K562 (cell line): ENCODE results near the gene PCBD1. TPM values are rescaled to one million over a fixed set of nuclear protein-coding genes. Genes with fewer than 3 reads are reported as not detected.

Experiments
- ATAC-seq: fragments of 200-7000 bp; cut with Tn5 transposase; 3 replicates; pipeline ENCODE4 v1.9.1; 2020; ENCODE audit warnings: moderate library complexity
- BruUV-seq: library from RNA; stranded (reverse); fragments of 400-500 nt; replicated peaks from 2 replicates; lab custom pipeline; 2021; lab: Mats Ljungman, UMichigan
- CTCF ChIA-PET: fragments of 300-600 bp; formaldehyde crosslinking; extraction: SDS; loops from one replicate; lab custom pipeline; 2021; ENCODE audit warnings: low intra/inter-chr PET ratio; lab: Yijun Ruan, JAX
- POLR2A ChIA-PET: fragments of 300-600, 350-650 bp; sonication (Branson Sonifier 250); formaldehyde crosslinking; extraction: SDS; loops from one replicate; lab custom pipeline; 2021; ENCODE audit warnings: antibody characterized with exemption, inconsistent platforms; lab: Yijun Ruan, JAX
- DNase-seq, 4 experiments: peaks; one replicate each; pipeline versions ENCODE4 v3.0.0 to v3.0.0-alpha.2; 2011 to 2018; ENCODE audit warnings: low spot score in 3 of 4, mixed read lengths in 3 of 4; ENCODE audit errors: extremely low read depth in 1 of 4
- FAIRE-seq: peaks from 2 replicates; lab custom pipeline; 2011; peaks lifted over from hg19 to GRCh38; lab: Jason Lieb, UNC
- H2AFZ ChIP-seq: 2 replicates; pipeline ENCODE4 v1.6.0; 2011; ENCODE audit warnings: low read depth, low read length, control low read depth, inconsistent platforms
- H3K27ac ChIP-seq: fragments of 200-600 bp; 3 replicates; pipeline ENCODE4 v1.8.0; 2011; ENCODE audit warnings: low read depth, mild to moderate bottlenecking, control low read depth, inconsistent platforms, low read length, moderate library complexity, mixed read lengths; ENCODE audit errors: extremely low read depth
- H3K27me3 ChIP-seq, 2 experiments: fragments of 300-600 bp in 1 of 2; 2 replicates in 1 of 2; 3 replicates in 1 of 2; pipeline versions ENCODE4 v1.6.0 to v1.8.0; 2011; ENCODE audit warnings: inconsistent platforms in 2 of 2, low read length in 2 of 2, mild to moderate bottlenecking in 1 of 2, mixed read lengths in 1 of 2, moderate library complexity in 1 of 2; ENCODE audit not compliant: control insufficient read depth in 2 of 2, insufficient read depth in 2 of 2
- H3K36me3 ChIP-seq: fragments of 300-600 bp; 3 replicates; pipeline ENCODE4 v1.8.0; 2011; ENCODE audit warnings: mild to moderate bottlenecking, low read length, inconsistent platforms; ENCODE audit not compliant: control insufficient read depth, insufficient read depth
- H3K4me1 ChIP-seq, 2 experiments: fragments of 200-600 bp in 1 of 2; replicated peaks in 1 of 2; 2 replicates in 1 of 2; 3 replicates in 1 of 2; pipeline versions ENCODE4 v1.5.1 to v1.8.0; 2011; ENCODE audit warnings: inconsistent platforms in 2 of 2, low read length in 2 of 2, mild to moderate bottlenecking in 1 of 2, mixed read lengths in 1 of 2, moderate library complexity in 1 of 2; ENCODE audit not compliant: control insufficient read depth in 2 of 2, insufficient read depth in 2 of 2
- H3K4me2 ChIP-seq: 2 replicates; pipeline ENCODE4 v1.6.1; 2011; ENCODE audit warnings: low read length, control low read depth, inconsistent platforms, mixed read lengths; ENCODE audit not compliant: insufficient read depth
- H3K4me3 ChIP-seq: fragments of 200-600 bp; sonication (generic), shearing (Covaris generic); 2 replicates; pipeline ENCODE4 v1.5.1; 2016; ENCODE audit warnings: control low read depth, inconsistent platforms
- H3K79me2 ChIP-seq: fragments of 200-600 bp; 3 replicates; pipeline ENCODE4 v1.8.0; 2011; ENCODE audit warnings: low read length, inconsistent platforms; ENCODE audit not compliant: control insufficient read depth, insufficient read depth
- H3K9ac ChIP-seq, 2 experiments: 2 replicates each; pipeline versions ENCODE4 v1.6.0 to v1.6.1; 2011; ENCODE audit warnings: low read depth in 2 of 2, low read length in 2 of 2, control low read depth in 1 of 2, inconsistent platforms in 1 of 2, mild to moderate bottlenecking in 1 of 2, mixed read lengths in 1 of 2; ENCODE audit not compliant: insufficient read depth in 1 of 2
- H3K9me1 ChIP-seq: one replicate; pipeline ENCODE4 v1.6.0; 2011; ENCODE audit warnings: inconsistent platforms, mild to moderate bottlenecking, low read length, moderate library complexity; ENCODE audit not compliant: control insufficient read depth, insufficient read depth
- H3K9me3 ChIP-seq: replicated peaks from 2 replicates; pipeline ENCODE4 v1.5.1; 2011; ENCODE audit warnings: low read depth, low read length, inconsistent platforms; ENCODE audit not compliant: control insufficient read depth, insufficient read depth
- H4K20me1 ChIP-seq: replicated peaks from 2 replicates; pipeline ENCODE4 v1.6.1; 2011; ENCODE audit warnings: low read length, inconsistent platforms, mixed read lengths; ENCODE audit not compliant: control insufficient read depth, insufficient read depth
- BACH1 ChIP-seq: fragments of 200-800 bp; sonication (Bioruptor generic); IDR thresholded peaks from 2 replicates; pipeline ENCODE4 v1.6.1; 2016; ENCODE audit warnings: missing genetic modification characterization, missing compliant biosample characterization
- C11orf30 ChIP-seq: fragments of 450-650 bp; IDR thresholded peaks from 2 replicates; pipeline ENCODE4 v1.6.1; 2016; ENCODE audit warnings: low read depth, mild to moderate bottlenecking
- MAFF ChIP-seq: IDR thresholded peaks from 2 replicates; pipeline ENCODE4 v1.6.1; 2012; ENCODE audit warnings: low read length, improper control_type of control experiment
- MAFG ChIP-seq: fragments of 450-650 bp; conservative IDR thresholded peaks from 2 replicates; pipeline ENCODE4 v1.6.1; 2016; ENCODE audit warnings: missing genetic modification characterization, missing compliant biosample characterization
- MAFK ChIP-seq: IDR thresholded peaks from 2 replicates; pipeline ENCODE4 v1.6.1; 2011; ENCODE audit warnings: low read length, improper control_type of control experiment
- SIN3B ChIP-seq: fragments of 450-650 bp; IDR thresholded peaks from 2 replicates; pipeline ENCODE4 v1.6.1; 2017; ENCODE audit warnings: low read depth, mild to moderate bottlenecking, moderate library complexity
- ZNF253 ChIP-seq: fragments of 250-450 bp; sonication (Bioruptor Pico); conservative IDR thresholded peaks from 2 replicates; pipeline ENCODE4 v1.6.1; 2021; ENCODE audit warnings: mild to moderate bottlenecking
- ZNF316 ChIP-seq: fragments of 450-650 bp; IDR thresholded peaks from 2 replicates; pipeline ENCODE4 v1.6.1; 2016
- ZNF644 ChIP-seq: fragments of 200-800 bp; sonication (Bioruptor generic); IDR thresholded peaks from 2 replicates; pipeline ENCODE4 v1.6.1; 2016; ENCODE audit warnings: low read depth, missing genetic modification characterization, missing compliant biosample characterization
- WGBS: fragments of 100-300 bp; shearing (Covaris generic); methylation state at CpG from one replicate; pipeline ENCODE4 v1.1.6; 2016; ENCODE audit warnings: low coverage, mixed read lengths; ENCODE audit not compliant: insufficient coverage; ENCODE audit errors: missing lambda C conversion rate; 5-methylcytosine and 5-hydroxymethylcytosine counted together
- in situ Hi-C: fragments of 300-500 bp; cut with MboI; formaldehyde crosslinking; loops from 4 replicates; pipeline ENCODE4 v1.15.0; 2018; ENCODE audit warnings: inconsistent platforms, mixed read lengths
- intact Hi-C: fragments of 100-400 bp; cut with micrococcal nuclease; formaldehyde crosslinking; loops from 2 replicates; pipeline ENCODE4 v1.14.2; 2022
- polyA plus RNA-seq, 8 experiments: library from polyadenylated mRNA; depleted of rRNA in 4 of 8; stranded (reverse) in 5 of 8; unstranded in 3 of 8; fragments of >200 nt; fragmentation: Nextera tagmentation in 2 of 8; fragmentation: Illumina TruSeq in 1 of 8; extraction: Ambion mirVana in 2 of 8; extraction: Trizol in 1 of 8; gene quantifications; 2 replicates each; pipeline versions ENCODE4 v1.2.1 to v1.2.3, GENCODE V29; 2011 to 2014; ENCODE audit warnings: inconsistent platforms in 1 of 8, missing spikeins in 1 of 8
- total RNA-seq, 7 experiments: library from RNA; depleted of rRNA in 6 of 7; stranded (reverse); fragments of >200 nt in 6 of 7; fragmentation: Illumina TruSeq in 2 of 7; extraction: Trizol in 2 of 7; gene quantifications; 2 replicates each; pipeline versions ENCODE4 v1.2.1 to v1.2.3, GENCODE V29; 2011 to 2021; ENCODE audit warnings: low replicate concordance in 1 of 7

The PCBD1 gene
- total and polyA plus RNA-seq, 9 of the 15 experiments (the other 6 are each of a cell fraction or from before 2014, with no cell fraction given): 14.6 to 109 (median 57.0) TPM

GRCh38 chr10:70866424-70866823, 21.9 kb downstream of the PCBD1 start (continued):
- TF ChIP-seq ZNF253: no peak
- peak; percentile 45; the same call in 1 of the 2 replicates for TF ChIP-seq BACH1 (tag)

- Histone ChIP-seq H3K9me1 (no peaks in the 10 kb centered on the region), H3K4me2 (no peak overlapping the region), H4K20me1 (no peaks in the 10 kb centered on the region), H2AFZ (no peak overlapping the region), H3K27me3 (no peaks in the 10 kb centered on the region), H3K9me3 (no peaks in the 10 kb centered on the region), H3K4me3 (no peak overlapping the region), H3K4me1 (no peaks in the 10 kb centered on the region; a peak in 2 of 5 replicates), H3K79me2 (no peaks in the 10 kb centered on the region), H3K36me3 (peaks cover 3% of the 10 kb centered on the region; the same call in 2 of the 3 replicates), H3K9ac (no peak overlapping the region), H3K27ac (no peak overlapping the region)
- TF ChIP-seq MAFG (tag) (peak; percentile 76), ZNF316 (peak; percentile 93), SIN3B (no peak), ZNF644 (no peak), C11orf30 (peak; percentile 86), MAFK (peak; percentile 80), MAFF (peak; percentile 83)
- peak; percentile 6 for FAIRE-seq
- intact Hi-C loops: no loop called here
- in situ Hi-C loops: no loop called here
- POLR2A ChIA-PET: interaction anchor here (1.2 to 1.6 kb wide), 4 partner anchors 8 to 11 kb away, joined by 3 to 9 read pairs (median 4); no protein-coding TSS in a partner anchor
- 100% methylated on average over 1 of the region's 1 CpG for WGBS
- ATAC-seq: no peak
- no peak for DNase-seq
- CTCF ChIA-PET: no interaction called here
- no TSS peak for BruUV-seq
Observed at GRCh38 chr10:70864935-70865334, 23.4 kb downstream of the PCBD1 start.
